ENCODE measurements around the gene CLCN1.

The CLCN1 gene

GRCh38 chr7:143321242-143321641, 5.3 kb downstream of the CLCN1 start:
- H3K79me2 ChIP-seq (ENCODE audit: insufficient read depth, low read length), result no peaks in the 10 kb centered on the region
- no peak overlapping the region for H3K27ac ChIP-seq (ENCODE audit: low read depth, low read length, poor library complexity, severe bottlenecking)
- no peak overlapping the region for H2AFZ ChIP-seq (ENCODE audit: low read length)
- no peaks in the 10 kb centered on the region for H3K27me3 ChIP-seq (ENCODE audit: insufficient read depth, low read length)
- no peaks in the 10 kb centered on the region for H3F3A ChIP-seq (ENCODE audit: insufficient read depth, low read length)
- H3K9ac ChIP-seq (ENCODE audit: low read length), result no peak overlapping the region
- no peaks in the 10 kb centered on the region for H4K20me1 ChIP-seq (ENCODE audit: insufficient read depth, low read length)
- H3K9me3 ChIP-seq (ENCODE audit: low read length), result no peaks in the 10 kb centered on the region
- no peaks in the 10 kb centered on the region for H3K36me3 ChIP-seq (ENCODE audit: insufficient read depth, low read length)
- no peak overlapping the region for H3K4me2 ChIP-seq (ENCODE audit: low read length)
- H3K4me1 ChIP-seq (ENCODE audit: insufficient read depth, low read length, severe bottlenecking), result no peaks in the 10 kb centered on the region
- H3K9me2 ChIP-seq (ENCODE audit: low read depth, low read length), result no peaks in the 10 kb centered on the region
- H3K4me3 ChIP-seq (ENCODE audit: low read depth, low read length, poor library complexity, severe bottlenecking), result no peak overlapping the region
- TF ChIP-seq CTCF (IDR thresholded peaks at IDR 0.05; ENCODE audit: low read length) (no peak; the same call in 1 of the 2 replicates), EZH2 (IDR thresholded peaks at IDR 0.05; ENCODE audit: borderline replicate concordance, low read length) (no peak)

GRCh38 chr7:143321734-143322133, 5.8 kb downstream of the CLCN1 start:
- Histone ChIP-seq H3K27ac (ENCODE audit: low read depth, low read length, poor library complexity, severe bottlenecking) (no peak overlapping the region), H3K9ac (ENCODE audit: low read length) (no peak overlapping the region), H3K27me3 (ENCODE audit: insufficient read depth, low read length) (no peaks in the 10 kb centered on the region), H3K4me3 (ENCODE audit: low read depth, low read length, poor library complexity, severe bottlenecking) (no peak overlapping the region), H3K79me2 (ENCODE audit: insufficient read depth, low read length) (no peaks in the 10 kb centered on the region), H3K36me3 (ENCODE audit: insufficient read depth, low read length) (no peaks in the 10 kb centered on the region), H2AFZ (ENCODE audit: low read length) (no peak overlapping the region), H3K4me1 (ENCODE audit: insufficient read depth, low read length, severe bottlenecking) (no peaks in the 10 kb centered on the region), H4K20me1 (ENCODE audit: insufficient read depth, low read length) (no peaks in the 10 kb centered on the region), H3F3A (ENCODE audit: insufficient read depth, low read length) (no peaks in the 10 kb centered on the region), H3K9me2 (ENCODE audit: low read depth, low read length) (no peaks in the 10 kb centered on the region), H3K9me3 (ENCODE audit: low read length) (no peaks in the 10 kb centered on the region), H3K4me2 (ENCODE audit: low read length) (no peak overlapping the region)
- TF ChIP-seq CTCF (IDR thresholded peaks at IDR 0.05; ENCODE audit: low read length) (no peak), EZH2 (IDR thresholded peaks at IDR 0.05; ENCODE audit: borderline replicate concordance, low read length) (no peak)

DNA sequence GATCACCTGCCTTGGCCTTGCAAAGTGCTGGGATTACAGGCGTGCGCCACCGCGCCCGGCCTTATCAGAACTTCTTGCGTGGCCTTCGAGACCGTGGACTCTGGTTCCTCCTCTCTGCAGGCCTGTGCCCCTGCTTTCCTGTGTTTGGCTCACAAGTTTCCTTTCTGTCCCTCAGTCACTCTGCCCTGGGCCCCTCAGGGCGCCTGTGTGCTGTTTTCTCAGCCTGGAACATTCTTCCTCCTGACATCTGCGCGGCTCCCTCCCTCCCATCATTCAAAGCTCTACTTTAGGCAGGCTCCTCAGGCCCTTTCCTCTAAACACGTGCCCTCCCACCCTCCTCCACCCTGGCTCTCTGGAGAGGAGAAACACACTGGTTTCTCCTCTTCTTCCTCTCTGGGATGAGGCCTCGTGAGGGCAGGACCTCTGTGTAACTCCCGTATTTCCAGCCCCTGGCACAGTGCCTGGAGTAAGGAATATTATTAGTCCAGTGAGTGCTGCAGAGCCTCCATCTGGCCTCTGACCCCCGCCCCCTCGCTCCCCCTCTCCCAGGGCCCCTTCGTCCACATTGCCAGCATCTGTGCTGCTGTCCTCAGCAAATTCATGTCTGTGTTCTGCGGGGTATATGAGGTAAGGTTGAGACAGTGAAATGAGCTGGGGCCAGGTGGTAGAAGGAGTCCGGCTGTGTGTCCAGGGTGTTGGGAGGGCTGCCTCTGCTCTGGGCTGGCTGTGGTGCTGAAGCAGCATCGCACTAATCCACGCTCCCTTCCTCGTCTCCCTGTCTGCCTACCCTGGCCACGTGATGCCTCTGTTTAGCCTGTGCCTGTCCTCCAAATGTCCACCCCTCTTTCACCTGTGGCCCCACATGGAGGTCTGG, 7.1 kb downstream of the CLCN1 start:
- H3K27ac ChIP-seq (ENCODE audit: low read depth, low read length, poor library complexity, severe bottlenecking), result no peak overlapping the region
- no peak overlapping the region for H2AFZ ChIP-seq (ENCODE audit: low read length)
- TF ChIP-seq CTCF (IDR thresholded peaks at IDR 0.05; ENCODE audit: low read length) (no peak), EZH2 (IDR thresholded peaks at IDR 0.05; ENCODE audit: borderline replicate concordance, low read length) (no peak)
- H3K4me2 ChIP-seq (ENCODE audit: low read length), result no peak overlapping the region
- H3K79me2 ChIP-seq (ENCODE audit: insufficient read depth, low read length), result no peaks in the 10 kb centered on the region
- H3K36me3 ChIP-seq (ENCODE audit: insufficient read depth, low read length), result no peaks in the 10 kb centered on the region
- H3K9me2 ChIP-seq (ENCODE audit: low read depth, low read length), result no peaks in the 10 kb centered on the region
- H3K4me1 ChIP-seq (ENCODE audit: insufficient read depth, low read length, severe bottlenecking), result no peaks in the 10 kb centered on the region
- H3K9me3 ChIP-seq (ENCODE audit: low read length), result no peaks in the 10 kb centered on the region
- H4K20me1 ChIP-seq (ENCODE audit: insufficient read depth, low read length), result no peaks in the 10 kb centered on the region
- no peaks in the 10 kb centered on the region for H3K27me3 ChIP-seq (ENCODE audit: insufficient read depth, low read length)
- H3K9ac ChIP-seq (ENCODE audit: low read length), result no peak overlapping the region
- no peaks in the 10 kb centered on the region for H3F3A ChIP-seq (ENCODE audit: insufficient read depth, low read length)
- no peak overlapping the region for H3K4me3 ChIP-seq (ENCODE audit: low read depth, low read length, poor library complexity, severe bottlenecking)
